Activated T-helper 1 cell treated with Interleukin-2 at 50 U/mL for 16 hours (primary cell): ENCODE measurements around the gene PCID2.

Experiments used
- DNase-seq: peaks from one replicate; pipeline ENCODE4 v3.0.0-alpha.2; 2020; ENCODE audit warnings: low read depth

Gene PCID2

GRCh38 chr13:113148940-113149503, 59.4 kb downstream of the PCID2 start:
- DNase-seq, result no peak

- no peak for DNase-seq
Measured at GRCh38 chr13:113148407-113148806, 60.1 kb downstream of the PCID2 start.

GRCh38 chr13:113147206-113147605, 61.3 kb downstream of the PCID2 start:
- no peak for DNase-seq

- DNase-seq, result no peak
Measured at GRCh38 chr13:113146750-113147149, 61.7 kb downstream of the PCID2 start.

- no peak for DNase-seq
Measured at GRCh38 chr13:113145911-113146598, 62.4 kb downstream of the PCID2 start.

GRCh38 chr13:113145496-113145895, 63.0 kb downstream of the PCID2 start:
- DNase-seq, result no peak

GRCh38 chr13:113144255-113144629, 64.2 kb downstream of the PCID2 start:
- no peak for DNase-seq

- no peak for DNase-seq
Measured at GRCh38 chr13:113143466-113144254, 64.8 kb downstream of the PCID2 start.

GRCh38 chr13:113142876-113143275, 65.6 kb downstream of the PCID2 start:
- DNase-seq, result no peak

GRCh38 chr13:113141601-113141970, 66.9 kb downstream of the PCID2 start:
- no peak for DNase-seq

- DNase-seq, result no peak
Measured at GRCh38 chr13:113140677-113141600, 67.5 kb downstream of the PCID2 start.

- DNase-seq, result no peak
Measured at GRCh38 chr13:113139577-113139976, 68.9 kb downstream of the PCID2 start.

- no peak for DNase-seq
Measured at GRCh38 chr13:113138792-113139551, 69.5 kb downstream of the PCID2 start.

GRCh38 chr13:113137691-113138298, 70.7 kb downstream of the PCID2 start:
- DNase-seq, result no peak

- DNase-seq, result no peak
Measured at GRCh38 chr13:113135281-113135760, 73.1 kb downstream of the PCID2 start.

GRCh38 chr13:113129921-113130750, 78.3 kb downstream of the PCID2 start:
- DNase-seq, result no peak

GRCh38 chr13:113129480-113129879, 79.0 kb downstream of the PCID2 start:
- DNase-seq, result no peak
